ENCODE data around the gene GRB2.

GRB2 gene

GRCh38 chr17:75325827-75326225 is 79.7 kb downstream of the GRB2 start:
- Histone ChIP-seq H3K9ac (ENCODE audit: low read length) (no peak overlapping the region), H2AFZ (ENCODE audit: low read depth, low read length, severe bottlenecking) (no peak overlapping the region), H3K36me3 (ENCODE audit: low read length) (peaks cover 13% of the 10 kb centered on the region; the same call in 1 of the 2 replicates), H3K27me3 (ENCODE audit: low read length) (no peaks in the 10 kb centered on the region), H3K9me2 (replicated peaks; ENCODE audit: insufficient read depth, low read length) (no peaks in the 10 kb centered on the region), H3K4me3 (ENCODE audit: insufficient read depth, low read length, poor library complexity, severe bottlenecking) (no peak overlapping the region), H4K20me1 (ENCODE audit: low read depth, low read length) (no peaks in the 10 kb centered on the region), H3F3A (ENCODE audit: insufficient read depth) (peaks cover 21% of the 10 kb centered on the region), H3K79me2 (ENCODE audit: insufficient read depth, low read length) (peaks cover 48% of the 10 kb centered on the region), H3K4me2 (ENCODE audit: low read depth, low read length, poor library complexity, severe bottlenecking) (no peak overlapping the region), H3K9me3 (ENCODE audit: insufficient read depth, low read length) (no peaks in the 10 kb centered on the region), H3K27ac (ENCODE audit: low read depth, low read length) (no peak overlapping the region)
- no peak for TF ChIP-seq EZH2phosphoT487 (conservative IDR thresholded peaks at IDR 0.05; ENCODE audit: low read length)
- TF ChIP-seq CTCF (IDR thresholded peaks at IDR 0.05; ENCODE audit: insufficient read depth, low read length, poor library complexity, severe bottlenecking) = no peak

- TF ChIP-seq CTCF (IDR thresholded peaks at IDR 0.05; ENCODE audit: insufficient read depth, low read length, poor library complexity, severe bottlenecking) (no peak), EZH2phosphoT487 (conservative IDR thresholded peaks at IDR 0.05; ENCODE audit: low read length) (no peak)
- Histone ChIP-seq H3K27me3 (ENCODE audit: low read length) (no peaks in the 10 kb centered on the region), H3K27ac (ENCODE audit: low read depth, low read length) (no peak overlapping the region), H3K79me2 (ENCODE audit: insufficient read depth, low read length) (peaks cover 43% of the 10 kb centered on the region), H3K4me2 (ENCODE audit: low read depth, low read length, poor library complexity, severe bottlenecking) (no peak overlapping the region), H3K36me3 (ENCODE audit: low read length) (peaks cover 17% of the 10 kb centered on the region; the same call in 1 of the 2 replicates), H3K9ac (ENCODE audit: low read length) (no peak overlapping the region), H3K9me2 (replicated peaks; ENCODE audit: insufficient read depth, low read length) (no peaks in the 10 kb centered on the region), H3K9me3 (ENCODE audit: insufficient read depth, low read length) (no peaks in the 10 kb centered on the region), H3F3A (ENCODE audit: insufficient read depth) (peaks cover 21% of the 10 kb centered on the region), H3K4me3 (ENCODE audit: insufficient read depth, low read length, poor library complexity, severe bottlenecking) (no peak overlapping the region), H2AFZ (ENCODE audit: low read depth, low read length, severe bottlenecking) (no peak overlapping the region), H4K20me1 (ENCODE audit: low read depth, low read length) (no peaks in the 10 kb centered on the region)
Measured at GRCh38 chr17:75325348-75325747, 80.1 kb downstream of the GRB2 start.

- Histone ChIP-seq H3K27ac (ENCODE audit: low read depth, low read length) (no peak overlapping the region), H4K20me1 (ENCODE audit: low read depth, low read length) (no peaks in the 10 kb centered on the region)
Measured at GRCh38 chr17:75321506-75321905, 84.0 kb downstream of the GRB2 start.

More at GRCh38 chr17:75321506-75321905, 84.0 kb downstream of the GRB2 start:
- Histone ChIP-seq H3K36me3 (ENCODE audit: low read length) (peaks cover 19% of the 10 kb centered on the region; the same call in 1 of the 2 replicates), H3F3A (ENCODE audit: insufficient read depth) (peaks cover 34% of the 10 kb centered on the region), H3K9ac (ENCODE audit: low read length) (no peak overlapping the region), H3K9me2 (replicated peaks; ENCODE audit: insufficient read depth, low read length) (no peaks in the 10 kb centered on the region), H3K27me3 (ENCODE audit: low read length) (no peaks in the 10 kb centered on the region), H3K4me2 (ENCODE audit: low read depth, low read length, poor library complexity, severe bottlenecking) (no peak overlapping the region), H2AFZ (ENCODE audit: low read depth, low read length, severe bottlenecking) (no peak overlapping the region), H3K4me3 (ENCODE audit: insufficient read depth, low read length, poor library complexity, severe bottlenecking) (no peak overlapping the region), H3K9me3 (ENCODE audit: insufficient read depth, low read length) (no peaks in the 10 kb centered on the region), H3K79me2 (ENCODE audit: insufficient read depth, low read length) (peaks cover 31% of the 10 kb centered on the region; the same call in 1 of the 2 replicates)
- no peak for TF ChIP-seq CTCF (IDR thresholded peaks at IDR 0.05; ENCODE audit: insufficient read depth, low read length, poor library complexity, severe bottlenecking)
- TF ChIP-seq EZH2phosphoT487 (conservative IDR thresholded peaks at IDR 0.05; ENCODE audit: low read length) = no peak

Data from SU-DHL-6 (cell line).